ENCODE results near the gene LOXHD1.

DNA sequence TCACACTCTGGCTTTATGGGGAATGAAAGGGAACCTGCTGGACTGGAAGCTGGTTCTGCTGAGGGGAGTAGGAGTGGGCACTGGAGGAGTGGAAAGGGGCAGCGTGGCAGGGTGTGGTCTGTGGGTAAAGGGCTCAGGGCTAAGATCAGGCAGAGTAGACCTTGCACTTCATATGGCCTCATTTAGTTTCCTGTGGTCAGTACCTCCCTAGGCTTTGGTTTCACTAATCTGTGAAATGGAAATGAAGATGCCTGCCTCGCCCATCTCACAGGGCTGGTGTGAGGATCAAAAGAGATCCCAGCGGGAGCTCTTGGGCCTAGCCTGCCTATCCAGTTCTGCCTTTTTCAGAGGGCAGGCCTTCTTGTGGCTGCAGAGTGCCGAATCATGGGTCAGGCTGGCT lies 208.7 kb downstream of the LOXHD1 start:
- no peak for TF ChIP-seq ZNF75D (CRISPR knock-in tag; IDR thresholded peaks at IDR 0.05; ENCODE audit: borderline replicate concordance)
- no peak for TF ChIP-seq EP300 (IDR thresholded peaks at IDR 0.05; ENCODE audit: low read depth in 2 of 2, low read length in 2 of 2)
- no peak for TF ChIP-seq EP300 (CRISPR knock-in tag; IDR thresholded peaks at IDR 0.05; ENCODE audit: borderline replicate concordance)
- TF ChIP-seq, protein P1, sequence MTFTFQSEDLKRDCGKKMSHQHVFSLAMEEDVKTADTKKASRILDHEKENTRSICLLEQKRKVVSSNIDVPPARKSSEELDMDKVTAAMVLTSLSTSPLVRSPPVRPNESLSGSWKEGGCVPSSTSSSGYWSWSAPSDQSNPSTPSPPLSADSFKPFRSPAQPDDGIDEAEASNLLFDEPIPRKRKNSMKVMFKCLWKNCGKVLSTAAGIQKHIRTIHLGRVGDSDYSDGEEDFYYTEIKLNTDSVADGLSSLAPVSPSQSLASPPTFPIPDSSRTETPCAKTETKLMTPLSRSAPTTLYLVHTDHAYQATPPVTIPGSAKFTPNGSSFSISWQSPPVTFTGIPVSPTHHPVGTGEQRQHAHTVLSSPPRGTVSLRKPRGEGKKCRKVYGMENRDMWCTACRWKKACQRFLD (CRISPR knock-in tag; IDR thresholded peaks at IDR 0.05; ENCODE audit: borderline replicate concordance), result no peak
- no peak for TF ChIP-seq STAT5B (CRISPR knock-in tag; IDR thresholded peaks at IDR 0.05)
